GM12878 (cell line): ENCODE measurements around the gene UBE2E3. TPM values are rescaled to one million over a fixed set of nuclear protein-coding genes. Genes with fewer than 3 reads are reported as not detected.

ENCODE experiments used
- ATAC-seq: fragments of 200-7000 bp; cut with Tn5 transposase; 3 replicates; pipeline ENCODE4 v1.9.1; 2020; ENCODE audit warnings: mild to moderate bottlenecking, moderate library complexity
- BruUV-seq: library from RNA; stranded (reverse); fragments of 400-500 nt; replicated peaks from 2 replicates; lab custom pipeline; 2021; lab: Mats Ljungman, UMichigan
- CTCF ChIA-PET: fragments of 300-600 bp; sonication (Branson Sonifier 250); formaldehyde crosslinking; extraction: SDS; loops from one replicate; lab custom pipeline; 2021; ENCODE audit warnings: inconsistent platforms; lab: Yijun Ruan, JAX
- POLR2A ChIA-PET: fragments of 350-600 bp; formaldehyde crosslinking; extraction: SDS; loops from one replicate; lab custom pipeline; 2021; ENCODE audit warnings: inconsistent platforms; lab: Charles Lee
- RAD21 ChIA-PET: fragments of 300-600 bp; sonication (Branson Sonifier 250); formaldehyde crosslinking; loops from one replicate; lab custom pipeline; 2023; ENCODE audit warnings: antibody characterized with exemption; ENCODE audit not compliant: unreplicated experiment; lab: Charles Lee
- SMC1A ChIA-PET: fragments of 300-600 bp; sonication (Branson Sonifier 250); formaldehyde crosslinking; loops from one replicate; lab custom pipeline; 2023; ENCODE audit not compliant: unreplicated experiment, uncharacterized antibody; lab: Charles Lee
- DNase-seq: peaks from one replicate; pipeline ENCODE4 v3.0.0-alpha.2; 2011; ENCODE audit warnings: low read depth, low spot score
- FAIRE-seq: peaks from 3 replicates; lab custom pipeline; 2011; peaks lifted over from hg19 to GRCh38; lab: Jason Lieb, UNC
- H2AFZ ChIP-seq: 2 replicates; pipeline ENCODE4 v1.6.0; 2011; ENCODE audit warnings: low read depth, low read length, control low read depth; ENCODE audit not compliant: control insufficient read depth
- H3K27ac ChIP-seq: 2 replicates; pipeline ENCODE4 v1.5.1; 2011; ENCODE audit warnings: control low read depth; ENCODE audit not compliant: control insufficient read depth, insufficient read depth
- H3K27me3 ChIP-seq, 2 experiments: replicated peaks in 1 of 2; 2 replicates each; pipeline versions ENCODE4 v1.6.0 to v1.6.1; 2011; ENCODE audit warnings: low read length in 1 of 2; ENCODE audit not compliant: control insufficient read depth in 2 of 2, insufficient read depth in 2 of 2
- H3K36me3 ChIP-seq, 2 experiments: 2 replicates each; pipeline ENCODE4 v1.5.1; 2011; ENCODE audit warnings: low read length in 1 of 2; ENCODE audit not compliant: control insufficient read depth in 2 of 2, insufficient read depth in 2 of 2
- H3K4me1 ChIP-seq: 2 replicates; pipeline ENCODE4 v1.6.1; 2011; ENCODE audit warnings: mild to moderate bottlenecking, low read length, moderate library complexity, mixed read lengths; ENCODE audit not compliant: control insufficient read depth, insufficient read depth
- H3K4me2 ChIP-seq: 2 replicates; pipeline ENCODE4 v1.6.0; 2011; ENCODE audit warnings: control low read depth; ENCODE audit not compliant: control insufficient read depth, insufficient read depth
- H3K4me3 ChIP-seq: fragments of 200-600 bp; sonication (generic); 2 replicates; pipeline ENCODE4 v1.5.1; 2016
- H3K79me2 ChIP-seq: 2 replicates; pipeline ENCODE4 v1.6.0; 2011; ENCODE audit warnings: low read length; ENCODE audit not compliant: control insufficient read depth, insufficient read depth
- H3K9ac ChIP-seq: 2 replicates; pipeline ENCODE4 v1.8.0; 2011; ENCODE audit warnings: low read length, control low read depth, mixed read lengths; ENCODE audit not compliant: control insufficient read depth, insufficient read depth
- H3K9me3 ChIP-seq: replicated peaks from 3 replicates; pipeline ENCODE4 v1.5.1; 2011; ENCODE audit warnings: mild to moderate bottlenecking, low read length; ENCODE audit not compliant: control insufficient read depth, insufficient read depth
- H4K20me1 ChIP-seq: 2 replicates; pipeline ENCODE4 v1.6.0; 2011; ENCODE audit not compliant: control insufficient read depth, insufficient read depth
- EP300 ChIP-seq, 2 experiments: fragments of 150-350 bp in 1 of 2; IDR thresholded peaks; 2 replicates each; pipeline ENCODE4 v1.6.1; 2011 to 2012; ENCODE audit warnings: low read depth in 2 of 2, low read length in 2 of 2, borderline replicate concordance in 1 of 2, improper control_type of control experiment in 1 of 2, inconsistent platforms in 1 of 2; ENCODE audit not compliant: control insufficient read depth in 1 of 2
- HCFC1 ChIP-seq: fragments of 150-350 bp; IDR thresholded peaks from 2 replicates; pipeline ENCODE4 v1.6.1; 2014; ENCODE audit warnings: low read length
- MEF2A ChIP-seq: IDR thresholded peaks from 2 replicates; pipeline ENCODE4 v1.6.1; 2011; ENCODE audit warnings: low read depth, mild to moderate bottlenecking, low read length, moderate library complexity; ENCODE audit not compliant: insufficient read depth
- NBN ChIP-seq: fragments of 450-650 bp; IDR thresholded peaks from 2 replicates; pipeline ENCODE4 v1.6.1; 2016
- NFYA ChIP-seq: IDR thresholded peaks from 2 replicates; pipeline ENCODE4 v1.6.1; 2011; ENCODE audit warnings: low read depth, mild to moderate bottlenecking, low read length, improper control_type of control experiment, borderline replicate concordance
- NFYB ChIP-seq: IDR thresholded peaks from 2 replicates; pipeline ENCODE4 v1.6.1; 2011; ENCODE audit warnings: low read depth, mild to moderate bottlenecking, low read length, improper control_type of control experiment, moderate library complexity; ENCODE audit not compliant: insufficient read depth
- RFX5 ChIP-seq: IDR thresholded peaks from 2 replicates; pipeline ENCODE4 v1.6.1; 2011; ENCODE audit warnings: low read depth, low read length, improper control_type of control experiment
- SMARCA5 ChIP-seq: fragments of 450-650 bp; IDR thresholded peaks from 2 replicates; pipeline ENCODE4 v1.6.1; 2017; ENCODE audit warnings: mild to moderate bottlenecking
- SMC3 ChIP-seq: IDR thresholded peaks from 2 replicates; pipeline ENCODE4 v1.6.1; 2011; ENCODE audit warnings: low read length, improper control_type of control experiment, borderline replicate concordance
- SPI1 ChIP-seq: IDR thresholded peaks from 2 replicates; pipeline ENCODE4 v1.6.1; 2011; ENCODE audit warnings: low read depth, mild to moderate bottlenecking, low read length, moderate library complexity, borderline replicate concordance; ENCODE audit not compliant: insufficient read depth
- SREBF2 ChIP-seq: IDR thresholded peaks from 2 replicates; pipeline ENCODE4 v1.6.1; 2012; ENCODE audit warnings: mild to moderate bottlenecking, low read length
- TBL1XR1 ChIP-seq: IDR thresholded peaks from 2 replicates; pipeline ENCODE4 v1.6.1; 2012; ENCODE audit warnings: low read depth, low read length, improper control_type of control experiment
- WGBS: methylation state at CpG from one replicate; pipeline ENCODE4 v1.1.6; 2016; ENCODE audit warnings: low lambda C conversion rate; ENCODE audit not compliant: insufficient replicate concordance, insufficient coverage; ENCODE audit errors: missing lambda C conversion rate; 5-methylcytosine and 5-hydroxymethylcytosine counted together
- in situ Hi-C: fragments of 300-500 bp; cut with MboI; formaldehyde crosslinking; loops from 9 replicates; pipeline ENCODE4 v1.14.3; 2018; ENCODE audit warnings: mixed read lengths
- intact Hi-C: fragments of 100-400 bp; cut with micrococcal nuclease; formaldehyde crosslinking; loops from one replicate; pipeline ENCODE4 v1.14.2; 2022; ENCODE audit not compliant: unreplicated experiment
- polyA plus RNA-seq, 11 experiments: library from polyadenylated mRNA; depleted of rRNA in 4 of 11; unstranded in 6 of 11; stranded (reverse) in 5 of 11; fragments of >200 nt; fragmentation: Nextera tagmentation in 4 of 11; fragmentation: Illumina TruSeq in 1 of 11; extraction: Ambion mirVana in 4 of 11; extraction: Trizol in 1 of 11; gene quantifications; 1 replicate in 1 of 11; 2 replicates in 10 of 11; pipeline versions ENCODE4 v1.2.1 to v1.2.3, GENCODE V29; 2011 to 2016; ENCODE audit warnings: inconsistent platforms in 2 of 11, missing spikeins in 2 of 11, low read depth in 1 of 11
- total RNA-seq, 4 experiments: library from RNA; depleted of rRNA in 3 of 4; stranded (reverse); fragments of >200 nt in 3 of 4; fragmentation: Illumina TruSeq in 1 of 4; extraction: Trizol in 1 of 4; gene quantifications; 2 replicates each; pipeline versions ENCODE4 v1.2.1 to v1.2.3, GENCODE V29; 2013 to 2021
- TF ChIP-seq, protein P1 (sequence below): IDR thresholded peaks from 2 replicates; pipeline ENCODE4 v1.6.1; 2012; ENCODE audit warnings: mild to moderate bottlenecking, low read depth, low read length
- TF ChIP-seq, protein P2 (sequence below): IDR thresholded peaks from 2 replicates; pipeline ENCODE4 v1.6.1; 2011; ENCODE audit warnings: mild to moderate bottlenecking, low read depth, low read length, moderate library complexity; ENCODE audit not compliant: insufficient replicate concordance
- TF ChIP-seq, protein P3 (sequence below): fragments of 450-650 bp; IDR thresholded peaks from 2 replicates; pipeline ENCODE4 v1.6.1; 2018; ENCODE audit warnings: borderline replicate concordance, mild to moderate bottlenecking; ENCODE audit not compliant: partially characterized antibody

The UBE2E3 gene
- total and polyA plus RNA-seq, 10 of the 15 experiments (the other 5 are each of a cell fraction or from before 2014, with no cell fraction given): 14.9 to 50.0 (median 26.2) TPM

DNA sequence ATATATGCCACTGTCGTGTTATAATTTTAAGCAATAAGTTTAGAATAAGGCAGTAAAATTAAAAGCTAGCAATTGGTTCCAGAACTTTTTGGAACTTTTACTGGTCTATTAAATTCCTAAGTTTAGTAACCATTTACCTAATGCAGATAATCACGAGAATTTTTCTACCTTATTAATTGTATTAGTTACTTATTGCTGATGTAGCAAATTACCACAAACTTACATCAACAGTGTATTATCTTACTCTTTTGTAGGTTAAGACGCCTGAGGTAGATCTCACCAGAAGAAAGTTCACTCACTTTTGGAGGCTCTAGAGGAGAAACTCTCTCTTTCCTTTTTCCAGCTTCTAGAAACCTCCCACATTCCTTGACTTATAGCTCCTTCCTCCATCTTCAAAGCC is 14.0 kb upstream of the UBE2E3 start:
- Histone ChIP-seq H3K27ac (no peak overlapping the region), H2AFZ (no peak overlapping the region), H3K27me3 (peaks cover 0 to 2% of the 10 kb centered on the region in 2 experiments; a peak in 1 of 4 replicates), H3K79me2 (no peaks in the 10 kb centered on the region), H3K9ac (no peak overlapping the region), H3K4me3 (no peak overlapping the region), H3K4me2 (no peak overlapping the region), H3K36me3 (no peaks in the 10 kb centered on the region), H3K9me3 (no peaks in the 10 kb centered on the region), H4K20me1 (no peaks in the 10 kb centered on the region), H3K4me1 (no peaks in the 10 kb centered on the region)
- no peak for FAIRE-seq
- ChIA-PET CTCF (interaction anchor here (0.6 to 0.7 kb wide), 2 partner anchors 8 to 23 kb away, joined by 3 read pairs; no protein-coding TSS in a partner anchor), RAD21 (no interaction called here), POLR2A (no interaction called here), SMC1A (no interaction called here)
- BruUV-seq: no TSS peak
- no peak for ATAC-seq
- DNase-seq: no peak
- in situ Hi-C loops (no loop called here), intact Hi-C loops (no loop called here)
- WGBS: 41% methylated on average over 3 of the region's 3 CpGs
- no peak for TF ChIP-seq NBN
- TF ChIP-seq NFYB: no peak
- TF ChIP-seq MEF2A: no peak
- no peak for TF ChIP-seq RFX5
- no peak for TF ChIP-seq EP300 (IDR thresholded peaks at IDR 0.05; ENCODE audit: borderline replicate concordance in 1 of 2, control insufficient read depth in 1 of 2, low read depth in 2 of 2, low read length in 2 of 2)
- TF ChIP-seq HCFC1: no peak
- no peak for TF ChIP-seq SREBF2
- TF ChIP-seq, protein P1, sequence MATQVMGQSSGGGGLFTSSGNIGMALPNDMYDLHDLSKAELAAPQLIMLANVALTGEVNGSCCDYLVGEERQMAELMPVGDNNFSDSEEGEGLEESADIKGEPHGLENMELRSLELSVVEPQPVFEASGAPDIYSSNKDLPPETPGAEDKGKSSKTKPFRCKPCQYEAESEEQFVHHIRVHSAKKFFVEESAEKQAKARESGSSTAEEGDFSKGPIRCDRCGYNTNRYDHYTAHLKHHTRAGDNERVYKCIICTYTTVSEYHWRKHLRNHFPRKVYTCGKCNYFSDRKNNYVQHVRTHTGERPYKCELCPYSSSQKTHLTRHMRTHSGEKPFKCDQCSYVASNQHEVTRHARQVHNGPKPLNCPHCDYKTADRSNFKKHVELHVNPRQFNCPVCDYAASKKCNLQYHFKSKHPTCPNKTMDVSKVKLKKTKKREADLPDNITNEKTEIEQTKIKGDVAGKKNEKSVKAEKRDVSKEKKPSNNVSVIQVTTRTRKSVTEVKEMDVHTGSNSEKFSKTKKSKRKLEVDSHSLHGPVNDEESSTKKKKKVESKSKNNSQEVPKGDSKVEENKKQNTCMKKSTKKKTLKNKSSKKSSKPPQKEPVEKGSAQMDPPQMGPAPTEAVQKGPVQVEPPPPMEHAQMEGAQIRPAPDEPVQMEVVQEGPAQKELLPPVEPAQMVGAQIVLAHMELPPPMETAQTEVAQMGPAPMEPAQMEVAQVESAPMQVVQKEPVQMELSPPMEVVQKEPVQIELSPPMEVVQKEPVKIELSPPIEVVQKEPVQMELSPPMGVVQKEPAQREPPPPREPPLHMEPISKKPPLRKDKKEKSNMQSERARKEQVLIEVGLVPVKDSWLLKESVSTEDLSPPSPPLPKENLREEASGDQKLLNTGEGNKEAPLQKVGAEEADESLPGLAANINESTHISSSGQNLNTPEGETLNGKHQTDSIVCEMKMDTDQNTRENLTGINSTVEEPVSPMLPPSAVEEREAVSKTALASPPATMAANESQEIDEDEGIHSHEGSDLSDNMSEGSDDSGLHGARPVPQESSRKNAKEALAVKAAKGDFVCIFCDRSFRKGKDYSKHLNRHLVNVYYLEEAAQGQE: no peak
- TF ChIP-seq SPI1: no peak
- no peak for TF ChIP-seq TBL1XR1
- no peak for TF ChIP-seq SMC3
- TF ChIP-seq, protein P2, sequence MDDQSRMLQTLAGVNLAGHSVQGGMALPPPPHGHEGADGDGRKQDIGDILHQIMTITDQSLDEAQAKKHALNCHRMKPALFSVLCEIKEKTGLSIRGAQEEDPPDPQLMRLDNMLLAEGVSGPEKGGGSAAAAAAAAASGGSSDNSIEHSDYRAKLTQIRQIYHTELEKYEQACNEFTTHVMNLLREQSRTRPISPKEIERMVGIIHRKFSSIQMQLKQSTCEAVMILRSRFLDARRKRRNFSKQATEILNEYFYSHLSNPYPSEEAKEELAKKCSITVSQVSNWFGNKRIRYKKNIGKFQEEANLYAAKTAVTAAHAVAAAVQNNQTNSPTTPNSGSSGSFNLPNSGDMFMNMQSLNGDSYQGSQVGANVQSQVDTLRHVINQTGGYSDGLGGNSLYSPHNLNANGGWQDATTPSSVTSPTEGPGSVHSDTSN: no peak
- TF ChIP-seq SMARCA5: no peak
- TF ChIP-seq NFYA: no peak
- TF ChIP-seq, protein P3, sequence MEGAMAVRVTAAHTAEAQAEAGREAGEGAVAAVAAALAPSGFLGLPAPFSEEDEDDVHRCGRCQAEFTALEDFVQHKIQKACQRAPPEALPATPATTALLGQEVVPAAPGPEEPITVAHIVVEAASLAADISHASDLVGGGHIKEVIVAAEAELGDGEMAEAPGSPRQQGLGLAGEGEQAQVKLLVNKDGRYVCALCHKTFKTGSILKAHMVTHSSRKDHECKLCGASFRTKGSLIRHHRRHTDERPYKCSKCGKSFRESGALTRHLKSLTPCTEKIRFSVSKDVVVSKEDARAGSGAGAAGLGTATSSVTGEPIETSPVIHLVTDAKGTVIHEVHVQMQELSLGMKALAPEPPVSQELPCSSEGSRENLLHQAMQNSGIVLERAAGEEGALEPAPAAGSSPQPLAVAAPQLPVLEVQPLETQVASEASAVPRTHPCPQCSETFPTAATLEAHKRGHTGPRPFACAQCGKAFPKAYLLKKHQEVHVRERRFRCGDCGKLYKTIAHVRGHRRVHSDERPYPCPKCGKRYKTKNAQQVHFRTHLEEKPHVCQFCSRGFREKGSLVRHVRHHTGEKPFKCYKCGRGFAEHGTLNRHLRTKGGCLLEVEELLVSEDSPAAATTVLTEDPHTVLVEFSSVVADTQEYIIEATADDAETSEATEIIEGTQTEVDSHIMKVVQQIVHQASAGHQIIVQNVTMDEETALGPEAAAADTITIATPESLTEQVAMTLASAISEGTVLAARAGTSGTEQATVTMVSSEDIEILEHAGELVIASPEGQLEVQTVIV: no peak
